Inflammatory macrophage treated with lipopolysaccharide for 1 hour (primary cell): Measurements from ENCODE around the gene STK11.

Source experiments
- DNase-seq, 2 donors: peaks; one replicate each; pipeline ENCODE4 v3.0.0-alpha.2; 2020 to 2022

The STK11 gene

DNA sequence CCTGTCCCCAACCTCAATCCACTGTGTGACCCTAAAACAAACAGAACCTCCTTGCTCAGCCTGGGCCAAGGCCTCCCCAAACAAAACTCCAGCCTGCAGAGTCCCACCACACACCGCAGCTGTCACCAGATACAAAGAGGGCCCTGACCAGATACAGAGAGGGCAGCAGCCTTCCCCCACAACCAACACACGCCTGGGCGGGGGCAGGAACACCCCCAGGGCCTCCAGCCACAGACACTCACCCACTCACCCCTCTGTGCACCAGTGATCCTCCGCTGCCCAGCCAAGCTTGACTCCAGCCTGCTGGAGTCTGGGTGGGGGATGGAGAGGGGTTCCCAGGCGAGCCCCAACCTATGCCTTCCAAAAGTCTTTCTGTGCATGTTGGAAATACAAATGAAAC, 57.6 kb downstream of the STK11 start:
- DNase-seq = no peak

DNA sequence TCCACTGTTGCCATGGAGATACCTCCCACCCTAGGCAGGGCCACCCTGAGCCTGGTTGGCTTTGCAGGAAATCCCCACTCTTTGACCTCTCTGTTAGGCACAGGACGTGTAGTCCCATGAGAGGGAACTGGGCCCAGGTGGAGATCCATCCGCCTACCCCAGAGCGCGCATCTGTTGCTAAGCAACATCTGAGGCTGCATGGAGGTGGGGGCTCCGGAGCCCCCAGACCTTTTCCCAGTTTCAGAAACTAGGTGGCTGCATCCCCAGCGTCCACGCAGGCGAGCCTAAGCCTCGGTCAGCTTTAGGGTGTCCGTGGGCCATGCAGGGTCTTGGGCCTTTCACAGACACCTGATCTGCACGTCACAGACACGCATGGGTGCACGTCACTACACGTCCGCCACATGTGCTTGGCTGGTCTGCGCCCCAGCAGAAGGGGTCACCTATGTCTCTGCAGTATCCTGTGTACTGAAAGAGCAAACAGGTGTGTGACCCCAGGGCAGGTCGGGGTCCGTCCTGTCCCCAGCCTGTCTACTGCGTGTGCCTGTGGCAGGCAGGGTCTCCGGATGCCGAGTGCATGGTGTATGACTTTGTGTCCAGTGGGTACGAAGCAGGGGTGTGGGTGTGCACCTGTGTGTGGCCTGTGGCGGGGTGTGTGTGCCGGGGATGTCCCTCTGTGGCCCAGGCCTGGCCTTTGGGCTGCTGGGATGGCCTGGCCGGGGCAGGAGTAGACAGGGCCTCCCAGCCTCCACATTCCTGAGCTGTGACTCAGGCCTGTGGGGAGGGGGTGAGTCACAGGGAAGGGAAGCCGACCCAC, 59.4 kb downstream of the STK11 start:
- DNase-seq = no peak

DNA sequence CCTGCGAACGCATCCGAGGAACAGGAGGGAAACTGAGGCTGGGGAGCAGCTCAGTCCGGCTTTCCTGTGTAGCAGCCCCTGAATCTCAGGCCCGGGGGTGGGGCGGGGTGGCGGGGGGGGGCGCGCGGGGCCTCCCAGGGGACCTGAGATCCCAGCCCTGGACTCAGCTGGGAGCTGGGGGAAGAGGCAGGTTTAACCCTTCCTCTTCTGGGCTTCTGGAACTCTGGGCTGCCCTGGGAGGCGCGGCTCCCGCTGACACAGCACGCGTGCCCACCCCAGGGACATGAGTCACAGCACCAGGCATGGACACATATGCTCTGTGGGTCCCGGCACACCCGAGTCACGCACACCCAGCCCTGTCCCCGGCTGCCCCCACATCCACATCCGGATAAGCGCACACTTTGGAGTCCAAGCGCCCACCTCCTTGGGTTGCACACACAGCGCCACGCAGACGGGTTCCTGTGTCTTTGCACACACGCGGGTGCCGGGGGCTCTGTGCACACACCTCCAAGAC, 60.1 kb downstream of the STK11 start:
- DNase-seq = peak; percentile 60 to 69

DNA sequence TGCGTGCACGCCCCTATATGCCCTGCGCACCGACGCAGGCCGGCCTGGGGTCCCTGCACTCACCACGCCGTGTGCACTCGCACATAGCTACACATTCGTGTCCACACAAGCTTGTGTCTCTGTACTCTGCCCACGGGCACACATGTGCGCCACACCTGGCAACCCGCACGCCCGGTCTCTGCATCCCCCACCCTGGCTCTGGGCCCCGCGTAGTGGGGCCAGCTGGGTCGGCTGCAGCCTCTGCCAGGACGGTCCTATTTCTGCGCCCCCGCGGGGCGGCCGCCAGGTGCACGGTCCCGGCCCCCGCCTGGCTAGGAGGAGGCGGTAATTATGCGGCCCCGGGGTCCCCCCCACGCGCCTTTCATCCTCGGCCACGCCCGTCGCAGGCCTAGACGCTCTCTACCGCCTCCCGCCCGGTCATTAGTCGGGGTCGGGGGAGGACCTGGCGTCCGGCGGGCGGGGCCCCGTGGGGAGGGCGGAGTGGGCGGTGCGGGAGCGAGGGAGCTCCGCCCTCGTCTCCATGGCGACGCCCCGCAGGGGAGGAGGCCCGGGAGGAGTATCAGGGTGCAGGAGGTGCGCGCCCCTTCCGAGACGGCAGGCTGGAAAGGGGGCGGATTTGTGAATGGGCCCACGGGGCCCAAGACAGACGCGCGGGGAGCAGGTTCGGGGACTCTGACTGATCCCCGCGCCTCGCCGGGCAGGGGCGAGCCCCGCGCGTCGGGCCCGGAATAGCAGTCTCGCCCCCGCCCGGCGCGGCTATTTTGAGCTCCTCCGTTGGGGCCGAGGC, 60.7 kb downstream of the STK11 start:
- peak; percentile 67 to 87 for DNase-seq

DNA sequence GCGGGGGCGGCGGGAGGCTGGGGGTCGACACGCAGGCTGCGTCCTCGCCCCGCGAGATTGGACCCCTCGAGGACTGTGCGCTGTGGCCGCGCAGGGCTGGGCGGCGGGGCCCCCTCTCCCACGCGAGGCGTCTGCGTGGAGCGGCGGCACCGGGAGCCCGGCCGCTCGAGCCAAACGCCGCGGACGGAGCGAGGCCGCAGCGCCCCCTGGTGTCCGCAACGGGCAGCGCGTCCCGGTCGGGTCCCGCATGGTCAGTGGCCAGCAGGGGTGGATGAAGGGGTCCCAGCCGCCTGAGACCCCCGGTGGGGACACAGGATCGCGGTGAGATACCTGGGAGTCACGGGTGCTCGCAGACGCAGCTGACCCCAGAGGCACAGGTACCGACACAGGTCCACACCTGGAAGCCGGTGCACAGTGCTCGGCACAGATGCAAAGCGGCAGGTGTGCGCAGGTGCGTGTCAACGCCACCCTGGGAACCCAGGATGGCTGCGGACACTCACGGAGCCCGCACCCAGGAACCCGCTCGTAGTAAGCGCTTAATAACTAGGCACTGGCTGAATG, 61.4 kb downstream of the STK11 start:
- peak in 1 of 2 donors; percentile 85 for DNase-seq

DNA sequence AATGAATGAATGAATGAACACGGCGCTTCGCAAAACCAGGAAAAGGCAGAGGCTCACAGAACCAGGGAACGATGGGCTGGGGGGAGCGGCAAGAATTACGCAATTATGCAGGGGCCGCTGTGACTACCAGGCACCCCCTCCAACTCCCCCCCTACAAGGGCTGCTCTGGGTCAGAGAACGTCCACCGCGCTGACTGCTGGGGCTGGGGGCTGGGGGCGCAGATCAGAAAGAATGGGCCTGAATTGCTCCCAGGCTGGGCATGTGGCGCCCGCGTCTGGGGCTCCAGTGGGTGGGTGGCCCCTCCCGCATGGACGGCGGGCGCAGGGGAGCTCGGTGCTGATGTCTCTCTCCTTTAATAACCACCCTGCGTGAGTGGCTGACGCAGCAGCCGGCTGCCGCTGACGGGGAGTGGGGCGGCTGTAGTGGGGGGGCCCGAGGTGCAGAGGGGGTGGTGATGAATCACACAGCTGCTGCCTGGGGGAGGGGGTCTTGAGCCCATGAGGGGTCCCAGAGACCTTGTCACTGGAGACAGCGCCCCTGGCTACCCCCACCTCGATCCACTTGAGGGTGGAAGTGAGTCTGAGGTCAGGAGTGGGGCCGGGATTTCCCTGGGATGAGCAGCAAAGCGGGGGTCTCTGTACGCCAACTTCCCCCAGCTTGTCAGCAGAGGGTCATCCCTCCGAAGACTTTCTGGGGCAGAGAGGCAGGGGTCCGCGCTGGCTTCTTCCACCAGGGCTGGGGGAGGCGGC, 62.1 kb downstream of the STK11 start:
- no peak for DNase-seq

DNA sequence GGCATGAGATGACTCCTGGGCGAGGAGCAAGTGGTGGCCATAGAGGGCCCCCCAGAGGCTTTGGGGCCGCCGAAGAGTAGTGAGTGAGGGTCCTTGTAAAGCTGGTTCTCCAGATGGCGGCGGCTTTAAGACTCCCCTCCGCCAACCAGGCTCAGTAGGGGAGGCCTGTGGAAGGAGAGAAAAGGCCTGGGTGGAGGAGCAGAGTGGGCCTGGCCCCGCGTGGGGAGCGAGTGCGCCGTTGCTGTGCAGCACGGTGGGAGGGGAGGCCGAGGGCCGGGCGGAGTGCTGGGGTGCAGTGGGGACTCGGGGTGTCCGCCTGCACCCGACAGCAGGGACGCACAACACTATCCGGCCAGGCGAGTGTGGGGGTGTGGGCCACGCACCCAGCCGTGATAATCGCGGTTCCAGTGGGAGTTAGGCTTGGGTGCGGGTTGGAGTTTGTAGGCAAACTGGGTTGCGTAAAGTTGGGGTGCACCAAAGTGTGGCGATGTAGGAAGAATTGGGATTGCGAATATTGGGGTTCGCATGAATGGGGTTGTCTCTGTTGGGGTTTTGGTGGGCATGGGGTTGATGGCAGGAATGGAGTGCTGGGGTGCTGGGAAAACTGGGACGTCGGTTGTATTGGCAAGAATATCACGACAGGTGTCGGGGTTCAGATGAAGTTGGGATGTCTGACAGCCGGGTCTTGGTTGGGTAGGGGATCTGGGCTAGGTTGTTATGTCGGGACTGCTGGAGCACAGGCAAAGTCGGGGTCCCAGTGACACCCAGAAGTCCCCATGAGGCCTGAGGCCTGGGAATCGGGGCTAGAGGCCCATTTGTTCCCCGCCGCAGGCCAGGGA, 62.9 kb downstream of the STK11 start:
- DNase-seq = no peak

DNA sequence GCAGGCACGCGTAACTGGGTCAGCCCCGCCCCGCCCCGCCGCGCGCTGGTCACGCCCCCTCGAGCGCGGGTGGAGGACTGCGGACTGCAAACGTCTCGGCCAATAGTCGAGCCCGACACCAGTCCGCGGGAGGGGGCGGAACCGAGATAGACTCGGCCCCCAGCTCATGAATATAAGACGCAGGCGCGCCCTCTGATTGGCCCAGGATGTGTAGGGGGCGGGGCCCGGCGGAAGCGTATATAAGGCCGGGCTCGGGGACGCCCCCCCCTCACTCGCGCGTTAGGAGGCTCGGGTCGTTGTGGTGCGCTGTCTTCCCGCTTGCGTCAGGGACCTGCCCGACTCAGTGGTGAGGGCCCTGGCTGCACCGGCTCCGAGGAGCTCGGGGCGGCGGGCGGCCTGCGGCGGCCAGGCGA, 63.5 kb downstream of the STK11 start, which contains the start of gene CIRBP:
Gene CIRBP (plus strand): TSS at position 268 of the 413 bp plus-strand sequence. CDS start 1,602 bp downstream, outside the sequence.
- peak; percentile 99 for DNase-seq

DNA sequence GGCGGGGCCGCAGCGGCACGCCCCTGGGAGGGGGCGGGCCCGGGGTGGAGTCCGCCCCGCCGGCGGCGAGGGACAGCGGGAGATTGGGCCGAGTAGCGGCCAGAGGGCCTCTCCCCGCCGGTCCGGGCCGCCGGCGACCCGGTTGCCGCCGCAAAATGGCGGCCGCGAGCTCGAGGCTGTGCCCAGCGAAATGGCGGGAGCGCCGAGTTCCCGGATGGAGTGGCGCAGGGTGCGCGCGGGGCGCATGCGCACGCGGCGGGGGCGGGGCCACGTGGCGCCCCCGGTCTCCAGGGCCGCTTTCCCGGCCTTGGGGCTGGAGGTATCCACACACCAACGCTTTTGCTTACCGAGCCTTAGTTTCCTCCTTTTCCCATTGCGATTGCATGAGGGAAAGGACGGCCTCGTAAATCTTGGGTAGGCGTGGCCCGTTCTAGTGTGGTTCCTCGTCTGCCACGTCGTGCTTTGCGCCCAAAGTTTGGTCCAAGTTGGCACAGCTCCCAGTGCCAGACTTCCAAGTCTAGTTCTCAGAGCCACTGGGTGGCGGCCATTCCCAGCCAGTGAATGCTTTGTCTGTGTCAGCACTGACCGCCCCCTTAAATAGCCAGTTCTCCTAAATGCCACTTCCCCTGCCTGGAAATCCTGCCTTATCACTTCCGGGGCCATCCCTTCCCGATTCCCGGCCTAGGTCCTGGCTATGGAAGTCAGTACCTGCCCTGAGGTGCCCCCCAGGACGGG, 64.1 kb downstream of the STK11 start:
- peak; percentile 79 to 87 for DNase-seq

DNA sequence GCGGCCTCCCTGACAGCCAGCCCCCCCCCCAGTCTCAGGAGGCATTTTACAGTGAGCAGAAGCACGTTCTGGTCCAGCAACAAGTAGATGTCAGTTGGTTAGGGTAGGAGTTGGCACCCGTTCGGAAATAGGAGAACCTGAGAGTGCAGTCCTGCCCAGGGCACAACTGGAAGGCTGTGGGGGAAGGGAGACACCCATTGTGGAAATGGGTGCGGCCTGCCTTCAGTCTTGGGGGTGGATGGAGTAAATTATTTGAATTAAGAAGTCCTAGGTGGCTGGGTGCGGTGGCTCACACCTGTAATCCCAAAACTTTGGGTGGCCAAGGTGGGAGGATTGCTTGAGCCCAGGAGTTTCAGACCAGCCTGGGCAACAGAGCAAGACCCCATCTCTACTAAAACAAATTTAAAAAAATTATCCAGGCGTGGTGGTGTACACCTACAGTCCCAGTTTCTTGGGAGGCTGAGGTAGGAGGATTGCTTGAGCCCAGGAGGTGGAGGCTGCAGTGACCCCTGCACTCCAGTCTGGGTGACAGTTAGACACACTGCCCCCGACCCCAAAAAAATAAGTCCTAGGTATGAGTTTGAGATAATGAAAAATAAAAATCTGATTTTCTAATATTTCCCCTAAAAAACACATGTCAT, 64.8 kb downstream of the STK11 start:
- peak in 1 of 2 donors; percentile 32 for DNase-seq

DNA sequence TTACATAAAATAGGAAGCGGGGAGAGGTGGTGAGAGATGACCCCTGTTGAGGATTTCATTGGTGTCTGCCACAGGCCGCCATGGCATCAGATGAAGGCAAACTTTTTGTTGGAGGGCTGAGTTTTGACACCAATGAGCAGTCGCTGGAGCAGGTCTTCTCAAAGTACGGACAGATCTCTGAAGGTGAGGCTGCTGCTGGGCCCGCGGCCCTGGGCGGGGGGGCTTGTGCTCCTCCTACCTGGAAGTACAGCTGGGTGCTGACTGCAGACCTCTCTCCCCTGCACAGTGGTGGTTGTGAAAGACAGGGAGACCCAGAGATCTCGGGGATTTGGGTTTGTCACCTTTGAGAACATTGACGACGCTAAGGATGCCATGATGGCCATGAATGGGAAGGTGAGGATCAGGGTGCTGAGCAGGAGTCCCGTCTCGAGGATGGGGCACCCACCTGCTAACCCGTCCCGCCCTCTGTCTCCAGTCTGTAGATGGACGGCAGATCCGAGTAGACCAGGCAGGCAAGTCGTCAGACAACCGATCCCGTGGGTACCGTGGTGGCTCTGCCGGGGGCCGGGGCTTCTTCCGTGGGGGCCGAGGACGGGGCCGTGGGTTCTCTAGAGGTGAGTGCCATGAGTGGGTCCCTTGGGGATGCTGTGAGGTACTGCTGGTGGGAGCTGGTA, 65.4 kb downstream of the STK11 start:
- DNase-seq = no peak

DNA sequence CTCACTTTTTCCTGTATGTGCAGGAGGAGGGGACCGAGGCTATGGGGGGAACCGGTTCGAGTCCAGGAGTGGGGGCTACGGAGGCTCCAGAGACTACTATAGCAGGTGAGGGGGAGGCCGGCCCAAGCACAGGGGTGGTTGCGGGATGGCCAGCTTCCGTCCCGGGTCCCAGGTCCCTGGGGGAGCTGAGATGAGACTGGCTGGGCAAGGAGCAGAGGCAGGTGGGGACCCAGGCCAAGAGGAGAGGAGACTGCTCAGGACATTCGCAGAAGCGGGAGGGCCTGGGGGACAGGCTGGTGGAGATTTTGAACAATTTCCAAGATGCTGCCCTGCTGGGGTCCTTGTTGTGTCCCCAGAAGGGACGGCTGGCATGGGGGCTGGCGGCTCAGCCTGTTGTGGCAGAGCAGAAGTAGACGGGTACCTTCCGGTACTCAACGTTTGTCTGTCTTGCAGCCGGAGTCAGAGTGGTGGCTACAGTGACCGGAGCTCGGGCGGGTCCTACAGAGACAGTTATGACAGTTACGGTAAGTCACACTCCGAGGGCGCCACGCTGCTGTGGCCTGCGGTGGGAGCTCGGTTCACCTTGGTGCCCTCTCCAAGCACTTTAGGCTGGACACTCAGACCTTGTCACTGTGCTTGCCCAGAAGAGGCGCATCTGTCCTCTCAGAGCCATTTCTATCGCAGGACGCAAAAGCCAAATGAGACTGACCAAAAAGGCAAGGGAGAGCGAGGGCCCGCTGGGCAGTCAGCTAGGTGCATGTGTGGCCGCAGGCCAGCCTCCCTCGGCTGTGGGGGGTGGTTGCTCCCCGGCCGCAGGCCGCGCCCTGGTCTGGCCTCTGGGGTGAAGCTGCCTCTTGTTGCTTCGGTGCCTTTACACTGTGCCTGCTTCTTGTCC, 66.2 kb downstream of the STK11 start:
- DNase-seq = no peak

DNA sequence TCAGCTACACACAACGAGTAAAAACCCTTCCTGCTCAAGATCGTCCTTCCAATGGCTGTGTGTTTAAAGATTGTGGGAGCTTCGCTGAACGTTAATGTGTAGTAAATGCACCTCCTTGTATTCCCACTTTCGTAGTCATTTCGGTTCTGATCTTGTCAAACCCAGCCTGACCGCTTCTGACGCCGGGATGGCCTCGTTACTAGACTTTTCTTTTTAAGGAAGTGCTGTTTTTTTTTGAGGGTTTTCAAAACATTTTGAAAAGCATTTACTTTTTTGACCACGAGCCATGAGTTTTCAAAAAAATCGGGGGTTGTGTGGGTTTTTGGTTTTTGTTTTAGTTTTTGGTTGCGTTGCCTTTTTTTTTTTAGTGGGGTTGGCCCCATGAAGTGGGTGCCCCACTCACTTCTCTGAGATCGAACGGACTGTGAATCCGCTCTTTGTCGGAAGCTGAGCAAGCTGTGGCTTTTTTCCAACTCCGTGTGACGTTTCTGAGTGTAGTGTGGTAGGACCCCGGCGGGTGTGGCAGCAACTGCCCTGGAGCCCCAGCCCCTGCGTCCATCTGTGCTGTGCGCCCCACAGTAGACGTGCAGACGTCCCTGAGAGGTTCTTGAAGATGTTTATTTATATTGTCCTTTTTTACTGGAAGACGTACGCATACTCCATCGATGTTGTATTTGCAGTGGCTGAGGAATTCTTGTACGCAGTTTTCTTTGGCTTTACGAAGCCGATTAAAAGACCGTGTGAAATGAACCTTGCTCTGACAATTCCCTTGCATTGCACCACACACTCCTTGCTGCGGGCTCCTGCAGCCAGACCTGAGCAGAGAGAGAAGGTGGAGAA, 67.1 kb downstream of the STK11 start:
- no peak for DNase-seq

DNA sequence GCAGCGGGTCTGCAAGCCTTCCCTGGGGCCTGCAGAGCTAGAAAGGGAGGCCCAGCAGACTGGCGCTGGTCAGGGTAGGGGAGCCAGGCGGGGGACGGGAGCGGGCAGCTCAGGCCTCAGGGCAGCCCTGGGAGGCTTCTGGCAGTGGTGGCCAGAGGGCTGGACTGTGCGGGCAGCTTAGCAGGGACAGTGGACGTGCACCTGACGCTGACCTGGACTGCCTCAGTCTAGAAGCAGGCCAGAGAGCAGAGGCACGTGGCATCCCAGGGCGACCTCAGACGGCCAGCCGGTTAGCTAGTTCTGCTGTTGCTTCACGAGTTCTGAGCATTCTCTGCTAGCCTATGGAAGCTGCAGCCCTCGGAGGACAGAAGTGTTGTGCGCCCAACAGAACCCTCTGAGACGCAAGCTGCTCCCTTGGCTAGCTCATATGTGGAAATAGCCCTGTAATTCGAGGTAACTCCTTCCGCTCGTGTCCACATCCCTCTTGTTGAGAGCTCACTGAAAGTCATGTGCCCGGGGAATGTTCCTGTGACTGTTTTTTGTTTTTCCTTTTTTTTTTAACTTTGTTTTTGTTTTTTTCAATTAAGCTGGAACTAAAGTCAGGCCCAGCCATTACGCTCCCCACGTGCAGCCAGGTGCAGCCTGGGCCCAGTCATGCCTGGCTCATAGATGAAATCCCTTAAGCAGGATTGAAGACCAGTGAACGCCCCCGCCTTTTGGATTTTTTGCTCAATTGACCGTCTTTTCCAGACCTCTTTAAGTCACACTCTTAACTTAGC, 67.9 kb downstream of the STK11 start:
- DNase-seq = peak; percentile 41 to 53

DNA sequence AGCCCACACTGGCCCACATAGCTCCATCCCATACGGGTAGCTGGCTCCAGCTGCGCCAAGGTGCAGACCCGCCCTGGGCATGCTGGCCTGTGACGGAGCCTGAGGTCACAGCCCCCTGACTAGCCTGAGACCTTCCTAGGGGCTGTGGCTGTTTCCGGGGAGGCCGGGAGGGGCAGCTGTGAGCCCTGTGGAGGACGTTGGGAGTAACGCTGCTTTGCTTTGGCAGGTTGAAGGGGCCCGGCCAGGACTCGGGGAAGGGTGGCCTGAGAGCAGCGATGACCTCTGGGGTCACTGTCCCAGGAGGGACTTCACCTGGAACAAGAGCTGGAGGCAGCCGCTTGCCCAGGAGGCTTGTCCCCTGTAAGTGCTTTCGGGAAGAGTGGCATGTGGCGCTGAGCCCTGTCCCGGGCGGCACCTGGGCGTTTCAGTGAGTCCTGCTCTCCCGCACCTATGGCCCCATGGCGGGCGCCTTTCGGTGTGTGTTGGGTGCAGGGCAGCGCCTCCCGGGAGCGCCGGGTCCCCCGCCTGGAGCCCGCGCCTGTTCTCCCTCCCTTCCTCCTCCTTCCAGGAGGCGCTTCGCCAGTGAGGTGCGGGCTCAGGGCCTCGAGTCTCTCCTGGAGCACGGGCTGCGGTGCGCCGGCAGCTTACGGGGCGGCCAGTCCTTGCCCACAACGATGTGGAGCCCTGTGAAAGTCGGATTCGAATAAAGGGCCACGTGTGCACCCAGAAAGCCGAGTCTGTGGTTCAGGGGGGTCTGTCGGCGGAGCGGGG, 68.7 kb downstream of the STK11 start:
- no peak for DNase-seq

DNA sequence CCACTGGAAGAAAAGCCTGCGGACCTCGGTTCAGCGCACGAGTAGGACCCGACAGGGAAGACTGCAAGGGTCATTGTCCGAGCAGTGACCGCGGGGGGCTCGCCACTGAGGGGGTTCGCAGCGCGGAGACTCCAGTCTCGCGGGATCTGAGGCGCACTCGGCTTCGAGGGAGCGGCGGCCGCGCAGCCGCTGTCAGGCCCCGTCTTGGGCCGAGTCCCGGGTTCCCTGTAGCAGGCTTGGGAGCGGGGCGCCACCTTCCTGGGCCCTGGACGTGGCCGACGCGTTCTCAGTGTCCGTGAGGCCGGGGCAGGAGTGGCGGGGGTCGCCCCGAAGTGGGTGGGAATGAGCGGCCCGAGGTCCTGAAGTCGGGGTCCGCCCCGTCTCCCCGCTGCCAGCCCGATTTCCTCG, 69.3 kb downstream of the STK11 start:
- no peak for DNase-seq
